ENCODE data around the gene SPHK1.
"Not testable (repeated sequence)": the region's sequence is repeated elsewhere in the genome, so short reads cannot be mapped to it uniquely, and the experiment has no call there.

The SPHK1 gene

GRCh38 chr17:76384222-76384986 is at the start of gene SPHK1:
Gene SPHK1, plus strand, starts transcription at chr17:76384609. Its CDS starts 1,036 bp downstream, at chr17:76385645.
- DNase-seq (ENCODE audit: low read depth in 2 of 2) = peak; percentile 16 to 68

GRCh38 chr17:76335716-76336381 is 48.6 kb upstream of the SPHK1 start:
- no peak for DNase-seq (ENCODE audit: low read depth in 2 of 2)

GRCh38 chr17:76336756-76337412 is 47.5 kb upstream of the SPHK1 start:
- no peak for DNase-seq (ENCODE audit: low read depth in 2 of 2)

GRCh38 chr17:76337413-76337777 is 47.0 kb upstream of the SPHK1 start:
- DNase-seq (ENCODE audit: low read depth in 2 of 2) = no peak

- DNase-seq (ENCODE audit: low read depth in 2 of 2) = no peak
Measured at GRCh38 chr17:76341301-76341700, 43.1 kb upstream of the SPHK1 start.

GRCh38 chr17:76343106-76343505 is 41.3 kb upstream of the SPHK1 start:
- DNase-seq (ENCODE audit: low read depth in 2 of 2) = no peak

- DNase-seq (ENCODE audit: low read depth in 2 of 2) = no peak
Measured at GRCh38 chr17:76345377-76345974, 38.9 kb upstream of the SPHK1 start.

- not testable (repeated sequence) for DNase-seq (ENCODE audit: low read depth in 2 of 2)
Measured at GRCh38 chr17:76346936-76347335, 37.5 kb upstream of the SPHK1 start.

GRCh38 chr17:76350463-76350862 is 33.9 kb upstream of the SPHK1 start:
- DNase-seq (ENCODE audit: low read depth in 2 of 2) = no peak

- DNase-seq (ENCODE audit: low read depth in 2 of 2) = no peak
Measured at GRCh38 chr17:76351526-76352071, 32.8 kb upstream of the SPHK1 start.

GRCh38 chr17:76353004-76353598 is 31.3 kb upstream of the SPHK1 start:
- no peak for DNase-seq (ENCODE audit: low read depth in 2 of 2)

- peak; percentile 58 to 76 for DNase-seq (ENCODE audit: low read depth in 2 of 2)
Measured at GRCh38 chr17:76353599-76354316, 30.7 kb upstream of the SPHK1 start, which contains the start of gene PRPSAP1. Gene PRPSAP1, minus strand, starts transcription at chr17:76353916. Its CDS starts 213 bp downstream, at chr17:76353703.

- no peak for DNase-seq (ENCODE audit: low read depth in 2 of 2)
Measured at GRCh38 chr17:76354317-76354729, 30.1 kb upstream of the SPHK1 start.

GRCh38 chr17:76354747-76355310 is 29.6 kb upstream of the SPHK1 start:
- DNase-seq (ENCODE audit: low read depth in 2 of 2) = no peak

- no peak for DNase-seq (ENCODE audit: low read depth in 2 of 2)
Measured at GRCh38 chr17:76356803-76357456, 27.5 kb upstream of the SPHK1 start.

GRCh38 chr17:76357597-76358158 is 26.7 kb upstream of the SPHK1 start:
- no peak for DNase-seq (ENCODE audit: low read depth in 2 of 2)

GRCh38 chr17:76359375-76359774 is 25.0 kb upstream of the SPHK1 start:
- DNase-seq (ENCODE audit: low read depth in 2 of 2) = no peak

- DNase-seq (ENCODE audit: low read depth in 2 of 2) = not testable (repeated sequence)
Measured at GRCh38 chr17:76359776-76360175, 24.6 kb upstream of the SPHK1 start.

GRCh38 chr17:76360461-76360860 is 23.9 kb upstream of the SPHK1 start:
- DNase-seq (ENCODE audit: low read depth in 2 of 2) = no peak

Data from stimulated activated CD8-positive, alpha-beta memory T cell treated with anti-CD3 and anti-CD28 coated beads, Interleukin-7, amount 100 ng/mL, for 4 hours (primary cell).